NB4 (cell line): ENCODE data around the gene TRABD2B.

ENCODE experiments used
- DNase-seq: peaks from one replicate; pipeline ENCODE4 v3.0.0; 2010; ENCODE audit warnings: low read depth
- H3K4me3 ChIP-seq: one replicate; pipeline ENCODE4 v1.5.1; 2011; ENCODE audit warnings: mild to moderate bottlenecking, low read depth, low read length, moderate library complexity
- MAX ChIP-seq: IDR thresholded peaks from 2 replicates; pipeline ENCODE4 v1.6.1; 2011; ENCODE audit warnings: low read depth, low read length
- MYC ChIP-seq: IDR thresholded peaks from 2 replicates; pipeline ENCODE4 v1.6.1; 2011; ENCODE audit warnings: low read depth, low read length
- POLR2A ChIP-seq: IDR thresholded peaks from 2 replicates; pipeline ENCODE4 v1.6.1; 2011; ENCODE audit warnings: mild to moderate bottlenecking; ENCODE audit not compliant: insufficient read length; ENCODE audit errors: extremely low read depth
- TF ChIP-seq, protein P1 (sequence below): IDR thresholded peaks from one replicate; pipeline ENCODE4 v1.5.1; 2012; ENCODE audit warnings: low read depth, low read length

TRABD2B gene

GRCh38 chr1:48005253-48006117 lies 8.3 kb upstream of the TRABD2B start:
- TF ChIP-seq, protein P1, sequence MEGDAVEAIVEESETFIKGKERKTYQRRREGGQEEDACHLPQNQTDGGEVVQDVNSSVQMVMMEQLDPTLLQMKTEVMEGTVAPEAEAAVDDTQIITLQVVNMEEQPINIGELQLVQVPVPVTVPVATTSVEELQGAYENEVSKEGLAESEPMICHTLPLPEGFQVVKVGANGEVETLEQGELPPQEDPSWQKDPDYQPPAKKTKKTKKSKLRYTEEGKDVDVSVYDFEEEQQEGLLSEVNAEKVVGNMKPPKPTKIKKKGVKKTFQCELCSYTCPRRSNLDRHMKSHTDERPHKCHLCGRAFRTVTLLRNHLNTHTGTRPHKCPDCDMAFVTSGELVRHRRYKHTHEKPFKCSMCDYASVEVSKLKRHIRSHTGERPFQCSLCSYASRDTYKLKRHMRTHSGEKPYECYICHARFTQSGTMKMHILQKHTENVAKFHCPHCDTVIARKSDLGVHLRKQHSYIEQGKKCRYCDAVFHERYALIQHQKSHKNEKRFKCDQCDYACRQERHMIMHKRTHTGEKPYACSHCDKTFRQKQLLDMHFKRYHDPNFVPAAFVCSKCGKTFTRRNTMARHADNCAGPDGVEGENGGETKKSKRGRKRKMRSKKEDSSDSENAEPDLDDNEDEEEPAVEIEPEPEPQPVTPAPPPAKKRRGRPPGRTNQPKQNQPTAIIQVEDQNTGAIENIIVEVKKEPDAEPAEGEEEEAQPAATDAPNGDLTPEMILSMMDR, result no peak
- TF ChIP-seq MYC (no peak), MAX (no peak)
- DNase-seq, result no peak
- no peak overlapping the region for H3K4me3 ChIP-seq

GRCh38 chr1:48003741-48004531 lies 6.8 kb upstream of the TRABD2B start:
- no peak overlapping the region for H3K4me3 ChIP-seq
- DNase-seq, result no peak
- TF ChIP-seq MYC, result no peak
- TF ChIP-seq POLR2A, result no peak
- TF ChIP-seq, protein P1, result no peak
- no peak for TF ChIP-seq MAX

DNA sequence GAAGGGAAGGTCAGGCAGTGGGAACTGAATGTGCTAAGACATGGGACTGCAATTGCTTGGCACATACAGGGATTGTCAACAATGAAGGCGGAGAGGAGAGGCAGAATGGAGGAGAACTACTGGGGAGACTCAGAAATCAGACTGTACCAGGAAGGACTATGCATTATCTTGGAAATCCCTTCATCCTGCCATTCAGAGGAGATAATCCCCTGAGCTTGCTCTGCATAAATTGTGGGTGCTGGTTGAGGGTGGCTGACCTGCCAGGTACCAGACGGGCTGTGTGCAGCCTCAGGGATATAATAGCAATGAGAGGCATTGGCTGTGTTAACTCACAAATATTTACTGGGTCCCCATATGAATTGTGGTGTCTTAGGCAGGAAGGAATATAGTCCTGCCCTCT lies 5.0 kb upstream of the TRABD2B start:
- H3K4me3 ChIP-seq, result no peak overlapping the region
- no peak for DNase-seq
- no peak for TF ChIP-seq MYC
- TF ChIP-seq, protein P1, result no peak
- no peak for TF ChIP-seq MAX
- no peak for TF ChIP-seq POLR2A

DNA sequence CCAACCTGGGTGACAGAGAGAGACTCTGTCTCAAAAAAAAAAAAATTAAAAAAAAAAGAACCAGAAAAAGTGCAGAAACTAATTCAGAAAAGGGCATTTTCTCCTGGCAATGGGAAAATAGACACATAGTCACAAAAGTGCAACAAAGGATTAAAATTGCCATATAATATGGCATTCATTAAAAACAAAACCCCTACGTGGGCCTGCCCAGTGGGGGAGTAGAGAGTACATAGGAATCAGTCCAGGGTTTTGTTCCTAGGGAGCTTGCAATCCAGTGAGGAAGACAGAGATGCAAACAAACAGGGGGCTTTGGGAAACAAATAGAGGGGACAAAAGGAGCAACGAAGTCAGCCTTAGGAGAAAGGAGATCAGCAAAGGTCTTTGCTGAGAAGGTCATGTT lies 4.5 kb upstream of the TRABD2B start:
- H3K4me3 ChIP-seq, result no peak overlapping the region
- TF ChIP-seq POLR2A, result no peak
- no peak for TF ChIP-seq MYC
- TF ChIP-seq, protein P1, result no peak
- no peak for TF ChIP-seq MAX
- no peak for DNase-seq

- TF ChIP-seq MYC, result no peak
- TF ChIP-seq, protein P1, result no peak
- no peak for TF ChIP-seq POLR2A
- no peak for TF ChIP-seq MAX
- no peak for DNase-seq
- H3K4me3 ChIP-seq, result no peak overlapping the region
Observed at GRCh38 chr1:48000883-48001282, 3.7 kb upstream of the TRABD2B start.
